ENCODE measurements around the gene PHAF1.

Gene PHAF1

DNA sequence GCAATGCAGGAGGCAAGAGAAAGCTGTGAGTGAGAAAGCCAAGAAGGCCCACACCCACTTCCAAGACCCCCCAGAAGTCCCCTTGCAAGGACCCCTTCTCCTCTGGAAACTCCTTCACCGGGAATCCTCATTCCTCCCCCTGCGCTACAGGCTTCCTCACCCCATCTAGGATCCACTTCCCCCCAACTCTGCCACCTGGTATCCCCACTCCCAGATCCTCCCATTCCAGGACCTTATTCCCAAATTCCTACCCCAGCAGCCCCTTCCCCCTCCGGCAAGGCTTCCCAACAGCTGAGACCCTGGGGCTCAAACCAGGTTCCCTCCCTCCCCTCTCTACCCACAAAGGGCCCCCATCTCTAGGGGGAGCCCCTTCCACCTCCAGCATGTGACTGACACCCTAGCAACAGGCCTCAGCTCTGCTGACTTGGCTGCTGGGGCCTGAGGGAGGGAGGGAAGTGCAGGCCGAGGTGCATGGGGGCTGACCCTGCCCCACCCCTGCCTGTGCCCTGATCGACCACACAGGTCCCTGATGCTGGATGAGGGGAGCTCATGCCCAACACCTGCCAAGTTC is 56.9 kb downstream of the PHAF1 start:
- H3K4me1 Mint-ChIP-seq: peaks cover 26% of the 10 kb centered on the region
- DNase-seq: no peak
- H3K27ac Mint-ChIP-seq: no peak overlapping the region
- peaks cover 93% of the 10 kb centered on the region for H3K27me3 Mint-ChIP-seq (ENCODE audit: low read depth, poor library complexity)
- TF ChIP-seq, protein P1, sequence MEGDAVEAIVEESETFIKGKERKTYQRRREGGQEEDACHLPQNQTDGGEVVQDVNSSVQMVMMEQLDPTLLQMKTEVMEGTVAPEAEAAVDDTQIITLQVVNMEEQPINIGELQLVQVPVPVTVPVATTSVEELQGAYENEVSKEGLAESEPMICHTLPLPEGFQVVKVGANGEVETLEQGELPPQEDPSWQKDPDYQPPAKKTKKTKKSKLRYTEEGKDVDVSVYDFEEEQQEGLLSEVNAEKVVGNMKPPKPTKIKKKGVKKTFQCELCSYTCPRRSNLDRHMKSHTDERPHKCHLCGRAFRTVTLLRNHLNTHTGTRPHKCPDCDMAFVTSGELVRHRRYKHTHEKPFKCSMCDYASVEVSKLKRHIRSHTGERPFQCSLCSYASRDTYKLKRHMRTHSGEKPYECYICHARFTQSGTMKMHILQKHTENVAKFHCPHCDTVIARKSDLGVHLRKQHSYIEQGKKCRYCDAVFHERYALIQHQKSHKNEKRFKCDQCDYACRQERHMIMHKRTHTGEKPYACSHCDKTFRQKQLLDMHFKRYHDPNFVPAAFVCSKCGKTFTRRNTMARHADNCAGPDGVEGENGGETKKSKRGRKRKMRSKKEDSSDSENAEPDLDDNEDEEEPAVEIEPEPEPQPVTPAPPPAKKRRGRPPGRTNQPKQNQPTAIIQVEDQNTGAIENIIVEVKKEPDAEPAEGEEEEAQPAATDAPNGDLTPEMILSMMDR (IDR thresholded peaks at IDR 0.05): no peak
- H3K4me3 Mint-ChIP-seq: no peak overlapping the region
- no peaks in the 10 kb centered on the region for H3K9me3 Mint-ChIP-seq
- no peaks in the 10 kb centered on the region for H3K36me3 Mint-ChIP-seq (ENCODE audit: low read depth)

DNA sequence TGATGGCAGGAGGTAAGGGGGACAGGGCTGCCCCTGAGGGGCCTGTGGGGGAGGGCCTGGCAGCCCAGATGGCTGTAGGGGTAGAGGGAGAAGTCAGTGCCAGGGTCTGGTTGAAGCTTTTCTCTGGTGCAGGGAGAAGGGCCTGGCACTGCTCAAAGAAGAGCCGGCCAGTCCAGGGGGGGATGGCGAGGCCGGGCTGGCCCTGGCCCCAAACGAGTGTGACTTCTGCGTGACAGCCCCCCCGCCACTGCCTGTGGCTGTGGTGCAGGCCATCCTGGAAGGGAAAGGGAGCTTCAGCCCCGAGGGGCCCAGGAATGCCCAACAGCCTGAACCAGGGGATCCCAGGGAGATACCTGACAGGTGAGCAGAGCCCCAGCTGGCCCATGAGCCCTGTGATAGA is 57.8 kb downstream of the PHAF1 start:
- H3K9me3 Mint-ChIP-seq: no peaks in the 10 kb centered on the region
- no peaks in the 10 kb centered on the region for H3K36me3 Mint-ChIP-seq (ENCODE audit: low read depth)
- peaks cover 28% of the 10 kb centered on the region for H3K4me1 Mint-ChIP-seq
- H3K27me3 Mint-ChIP-seq (ENCODE audit: low read depth, poor library complexity): peaks cover 92% of the 10 kb centered on the region
- TF ChIP-seq, protein P1 (IDR thresholded peaks at IDR 0.05): no peak
- DNase-seq: no peak
- no peak overlapping the region for H3K4me3 Mint-ChIP-seq
- H3K27ac Mint-ChIP-seq: no peak overlapping the region

DNA sequence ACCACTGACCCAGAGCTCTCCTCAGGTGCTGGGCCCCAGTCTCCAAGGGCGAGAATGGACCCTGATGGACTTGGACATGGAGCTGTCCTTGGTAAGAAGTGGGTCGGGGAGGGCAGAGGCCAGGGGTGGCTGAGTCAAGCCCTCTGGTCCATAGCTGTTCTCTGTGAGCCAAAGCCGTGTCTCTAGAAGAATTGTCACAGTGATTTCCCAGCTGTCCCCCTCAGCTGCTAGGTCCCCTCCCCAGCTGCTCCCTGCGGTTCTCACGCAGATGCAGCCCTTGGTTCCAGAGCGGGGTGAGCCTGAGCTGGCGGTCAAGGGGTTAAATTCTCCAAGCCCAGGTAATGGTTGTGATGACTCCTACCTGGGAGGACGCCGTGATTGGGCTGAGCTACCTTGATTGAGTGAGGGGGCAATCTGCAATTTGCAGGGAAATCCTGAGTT is 59.3 kb downstream of the PHAF1 start:
- Mint-ChIP-seq H3K4me1 (peaks cover 40% of the 10 kb centered on the region), H3K27me3 (ENCODE audit: low read depth, poor library complexity) (peaks cover 92% of the 10 kb centered on the region)
- TF ChIP-seq, protein P1 (IDR thresholded peaks at IDR 0.05): no peak

DNA sequence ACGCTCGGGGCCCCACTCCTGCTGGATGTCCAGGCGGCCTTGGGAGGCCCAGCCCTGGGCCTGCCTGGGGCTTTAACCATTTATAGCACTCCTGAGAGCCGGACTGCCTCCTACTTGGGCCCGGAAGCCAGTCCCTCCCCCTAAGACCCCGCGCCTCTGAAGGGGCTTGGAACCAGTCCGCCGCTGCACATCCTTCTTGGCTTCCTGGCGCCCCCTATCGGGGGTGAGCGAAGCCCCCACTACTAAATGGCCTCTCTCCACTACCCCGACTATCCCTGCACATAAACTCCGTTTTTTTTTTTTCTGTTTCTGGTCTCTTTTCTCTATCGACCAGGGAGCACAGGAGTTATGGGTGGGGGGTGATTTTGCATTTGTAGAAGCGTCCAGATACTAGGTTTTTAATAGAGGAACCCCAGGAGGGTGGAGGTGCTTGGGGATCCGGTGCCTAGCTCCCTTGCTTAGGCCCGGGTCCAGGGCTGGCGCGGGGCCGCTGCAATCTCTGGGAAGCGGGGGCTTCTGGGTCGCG is 60.0 kb downstream of the PHAF1 start:
- H3K27me3 Mint-ChIP-seq (ENCODE audit: low read depth, poor library complexity): peaks cover 90% of the 10 kb centered on the region
- peak; percentile 83 for DNase-seq
- no peak overlapping the region for H3K27ac Mint-ChIP-seq

More for the DNA sequence above, 59.3 kb downstream of the PHAF1 start:
- H3K27ac Mint-ChIP-seq: no peak overlapping the region
- no peak for DNase-seq
- H3K36me3 Mint-ChIP-seq (ENCODE audit: low read depth): no peaks in the 10 kb centered on the region
- H3K4me3 Mint-ChIP-seq: peak overlapping the region; percentile 55
- H3K9me3 Mint-ChIP-seq: no peaks in the 10 kb centered on the region

DNA sequence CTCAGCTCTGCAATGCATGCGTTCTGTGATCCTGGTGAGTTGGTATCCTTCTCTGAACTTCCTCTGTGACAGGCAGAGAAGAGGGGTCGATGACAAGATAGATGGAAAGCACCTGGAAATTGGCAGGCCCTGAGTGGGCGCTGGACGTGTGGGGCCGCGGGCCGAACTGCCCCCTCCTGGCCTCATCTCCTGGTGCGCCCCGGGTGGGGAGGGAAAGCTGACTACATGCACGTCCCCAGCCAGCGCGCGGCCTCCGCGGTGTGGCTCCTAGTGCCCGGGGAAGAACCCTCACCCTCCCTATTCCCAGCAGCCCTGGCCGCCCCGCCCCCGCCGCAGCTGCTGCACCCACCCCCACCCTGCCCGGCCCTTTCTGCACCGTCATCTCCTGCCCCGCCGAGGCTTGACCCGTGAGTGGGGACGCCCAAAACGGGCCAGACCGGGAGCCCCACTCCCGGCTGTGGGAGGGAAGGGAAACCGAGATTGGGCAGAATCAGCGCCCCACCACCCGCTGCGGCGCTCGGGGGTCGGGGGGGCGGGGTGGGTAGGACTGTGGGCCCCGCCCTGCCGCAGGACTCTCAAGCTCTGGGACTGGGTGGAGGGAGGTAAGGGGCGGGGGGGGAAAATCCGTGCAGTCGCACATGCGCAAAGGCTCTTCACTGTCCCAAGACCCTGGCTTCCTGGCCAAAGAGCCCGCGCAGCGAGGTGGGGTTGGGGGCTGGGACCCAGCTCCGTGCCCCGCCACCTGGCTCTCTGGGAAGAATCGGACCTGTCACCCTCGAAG is 60.6 kb downstream of the PHAF1 start, which contains the start of gene NOL3:
TSS of gene NOL3 (plus strand) at position 371 of the 781 bp plus-strand sequence.
- peak; percentile 80 for DNase-seq
- Mint-ChIP-seq H3K4me3 (peak within 1 kb of the TSS; percentile 86), H3K27me3 (ENCODE audit: low read depth, poor library complexity) (peaks cover 90% of the 10 kb centered on the region), H3K36me3 (ENCODE audit: low read depth) (peaks cover 1% of the 10 kb centered on the region), H3K9me3 (no peaks in the 10 kb centered on the region), H3K4me1 (peaks cover 40% of the 10 kb centered on the region), H3K27ac (no peak within 1 kb of the TSS)
- TF ChIP-seq, protein P1 (IDR thresholded peaks at IDR 0.05): no peak

More for the DNA sequence above, 60.0 kb downstream of the PHAF1 start:
- TF ChIP-seq, protein P1 (IDR thresholded peaks at IDR 0.05): peak; percentile 71
- H3K4me3 Mint-ChIP-seq: peak overlapping the region; percentile 86
- peaks cover 40% of the 10 kb centered on the region for H3K4me1 Mint-ChIP-seq
- no peaks in the 10 kb centered on the region for H3K9me3 Mint-ChIP-seq
- H3K36me3 Mint-ChIP-seq (ENCODE audit: low read depth): no peaks in the 10 kb centered on the region
